Astrocyte (in vitro differentiated cells and primary cell): ENCODE data around the gene RIMBP2. TPM values are rescaled to one million over a fixed set of nuclear protein-coding genes. Genes with fewer than 3 reads are reported as not detected.

Experiments used
- DNase-seq: peaks from one replicate; pipeline ENCODE4 v3.0.0-alpha.2; 2010; ENCODE audit warnings: low read depth
- FAIRE-seq: peaks from 2 replicates; lab custom pipeline; 2011; peaks lifted over from hg19 to GRCh38; lab: Jason Lieb, UNC
- H2AFZ ChIP-seq: 2 replicates; pipeline ENCODE4 v1.6.0; 2012; ENCODE audit warnings: low read depth, low read length, inconsistent platforms
- H3K27ac ChIP-seq: 2 replicates; pipeline ENCODE4 v1.5.1; 2011; ENCODE audit warnings: low read depth, low read length, inconsistent platforms
- H3K27me3 ChIP-seq: 2 replicates; pipeline ENCODE4 v1.6.0; 2011; ENCODE audit warnings: low read length, inconsistent platforms; ENCODE audit not compliant: insufficient read depth
- H3K36me3 ChIP-seq: 2 replicates; pipeline ENCODE4 v1.5.1; 2011; ENCODE audit warnings: low read length, inconsistent platforms; ENCODE audit not compliant: insufficient read depth
- H3K4me1 ChIP-seq: 2 replicates; pipeline ENCODE4 v1.5.1; 2011; ENCODE audit warnings: low read length, inconsistent platforms; ENCODE audit not compliant: insufficient read depth
- H3K4me2 ChIP-seq: 2 replicates; pipeline ENCODE4 v1.6.0; 2012; ENCODE audit warnings: low read length, inconsistent platforms
- H3K4me3 ChIP-seq: 2 replicates; pipeline ENCODE4 v1.5.1; 2011; ENCODE audit warnings: low read depth, mild to moderate bottlenecking, low read length, inconsistent platforms; ENCODE audit not compliant: insufficient read depth
- H3K79me2 ChIP-seq: 2 replicates; pipeline ENCODE4 v1.6.0; 2012; ENCODE audit warnings: mild to moderate bottlenecking, low read length, inconsistent platforms; ENCODE audit not compliant: insufficient read depth
- H3K9ac ChIP-seq: 2 replicates; pipeline ENCODE4 v1.6.0; 2012; ENCODE audit warnings: mild to moderate bottlenecking, low read length, inconsistent platforms
- H3K9me3 ChIP-seq: 2 replicates; pipeline ENCODE4 v1.5.1; 2012; ENCODE audit warnings: low read depth, mild to moderate bottlenecking, low read length, inconsistent platforms; ENCODE audit not compliant: insufficient read depth
- H4K20me1 ChIP-seq: 2 replicates; pipeline ENCODE4 v1.6.0; 2012; ENCODE audit warnings: low read length, inconsistent platforms; ENCODE audit not compliant: insufficient read depth
- H3K27ac Mint-ChIP-seq: one replicate; pipeline ENCODE4 v1.8.0; 2021; ENCODE audit warnings: mild to moderate bottlenecking, mixed read lengths; ENCODE audit not compliant: unreplicated experiment
- H3K27me3 Mint-ChIP-seq: one replicate; pipeline ENCODE4 v1.8.0; 2021; ENCODE audit warnings: low read depth, mixed read lengths; ENCODE audit not compliant: unreplicated experiment
- H3K36me3 Mint-ChIP-seq: one replicate; pipeline ENCODE4 v1.8.0; 2021; ENCODE audit warnings: low read depth, mixed read lengths; ENCODE audit not compliant: unreplicated experiment
- H3K4me1 Mint-ChIP-seq: one replicate; pipeline ENCODE4 v1.8.0; 2021; ENCODE audit warnings: low read depth, mixed read lengths; ENCODE audit not compliant: unreplicated experiment
- H3K4me3 Mint-ChIP-seq: one replicate; pipeline ENCODE4 v1.8.0; 2021; ENCODE audit warnings: mild to moderate bottlenecking, moderate library complexity, mixed read lengths; ENCODE audit not compliant: unreplicated experiment
- H3K9me3 Mint-ChIP-seq: one replicate; pipeline ENCODE4 v1.8.0; 2021; ENCODE audit warnings: mild to moderate bottlenecking, mixed read lengths; ENCODE audit not compliant: unreplicated experiment
- EZH2 ChIP-seq: IDR thresholded peaks from 2 replicates; pipeline ENCODE4 v1.6.1; 2012; ENCODE audit warnings: mild to moderate bottlenecking, low read length, inconsistent platforms; ENCODE audit not compliant: insufficient read depth
- total RNA-seq: library from RNA; stranded (reverse); gene quantifications from 2 replicates; pipeline ENCODE4 v1.2.1, GENCODE V29; 2021
- TF ChIP-seq, protein P1 (sequence below): IDR thresholded peaks from 2 replicates; pipeline ENCODE4 v1.5.1; 2011; ENCODE audit warnings: low read depth, mild to moderate bottlenecking, inconsistent platforms, low read length, moderate library complexity; ENCODE audit not compliant: insufficient read depth

Gene RIMBP2
- total RNA-seq, 1 donor from 2014 or later: 2.2 TPM

- H3K27ac ChIP-seq: no peak overlapping the region
- H3K27me3 ChIP-seq: no peaks in the 10 kb centered on the region
- no peak overlapping the region for H3K4me3 Mint-ChIP-seq
- TF ChIP-seq, protein P1, sequence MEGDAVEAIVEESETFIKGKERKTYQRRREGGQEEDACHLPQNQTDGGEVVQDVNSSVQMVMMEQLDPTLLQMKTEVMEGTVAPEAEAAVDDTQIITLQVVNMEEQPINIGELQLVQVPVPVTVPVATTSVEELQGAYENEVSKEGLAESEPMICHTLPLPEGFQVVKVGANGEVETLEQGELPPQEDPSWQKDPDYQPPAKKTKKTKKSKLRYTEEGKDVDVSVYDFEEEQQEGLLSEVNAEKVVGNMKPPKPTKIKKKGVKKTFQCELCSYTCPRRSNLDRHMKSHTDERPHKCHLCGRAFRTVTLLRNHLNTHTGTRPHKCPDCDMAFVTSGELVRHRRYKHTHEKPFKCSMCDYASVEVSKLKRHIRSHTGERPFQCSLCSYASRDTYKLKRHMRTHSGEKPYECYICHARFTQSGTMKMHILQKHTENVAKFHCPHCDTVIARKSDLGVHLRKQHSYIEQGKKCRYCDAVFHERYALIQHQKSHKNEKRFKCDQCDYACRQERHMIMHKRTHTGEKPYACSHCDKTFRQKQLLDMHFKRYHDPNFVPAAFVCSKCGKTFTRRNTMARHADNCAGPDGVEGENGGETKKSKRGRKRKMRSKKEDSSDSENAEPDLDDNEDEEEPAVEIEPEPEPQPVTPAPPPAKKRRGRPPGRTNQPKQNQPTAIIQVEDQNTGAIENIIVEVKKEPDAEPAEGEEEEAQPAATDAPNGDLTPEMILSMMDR: no peak
- no peak for TF ChIP-seq EZH2
- H3K4me2 ChIP-seq: no peak overlapping the region
- H3K9me3 Mint-ChIP-seq: peaks cover 9% of the 10 kb centered on the region
- FAIRE-seq (no peak), DNase-seq (no peak)
- H4K20me1 ChIP-seq: no peaks in the 10 kb centered on the region
- no peak overlapping the region for H3K27ac Mint-ChIP-seq
- H3K4me3 ChIP-seq: no peak overlapping the region
- H2AFZ ChIP-seq: no peak overlapping the region
- no peaks in the 10 kb centered on the region for H3K27me3 Mint-ChIP-seq
- no peaks in the 10 kb centered on the region for H3K36me3 ChIP-seq
- H3K9ac ChIP-seq: no peak overlapping the region
- no peaks in the 10 kb centered on the region for H3K4me1 Mint-ChIP-seq
- H3K36me3 Mint-ChIP-seq: no peaks in the 10 kb centered on the region
- H3K4me1 ChIP-seq: no peaks in the 10 kb centered on the region
- no peaks in the 10 kb centered on the region for H3K79me2 ChIP-seq
- H3K9me3 ChIP-seq: peaks cover 9% of the 10 kb centered on the region
Measured at GRCh38 chr12:130425698-130426245, 290.3 kb downstream of the RIMBP2 start.

- Mint-ChIP-seq H3K4me3 (no peak overlapping the region), H3K27ac (no peak overlapping the region), H3K4me1 (no peaks in the 10 kb centered on the region), H3K36me3 (no peaks in the 10 kb centered on the region), H3K27me3 (no peaks in the 10 kb centered on the region), H3K9me3 (peaks cover 9% of the 10 kb centered on the region)
- Histone ChIP-seq H3K79me2 (no peaks in the 10 kb centered on the region), H3K9ac (no peak overlapping the region), H3K36me3 (no peaks in the 10 kb centered on the region), H3K27ac (no peak overlapping the region), H3K9me3 (peaks cover 9% of the 10 kb centered on the region), H3K4me2 (no peak overlapping the region), H3K27me3 (no peaks in the 10 kb centered on the region), H2AFZ (no peak overlapping the region), H4K20me1 (no peaks in the 10 kb centered on the region), H3K4me3 (no peak overlapping the region), H3K4me1 (no peaks in the 10 kb centered on the region)
- DNase-seq: no peak
- no peak for TF ChIP-seq EZH2
- TF ChIP-seq, protein P1: no peak
- no peak for FAIRE-seq
Measured at GRCh38 chr12:130424858-130425697, 291.0 kb downstream of the RIMBP2 start.
